Eye (tissue), 1 donor: ENCODE measurements around the gene CMTM2.

Experiments
- DNase-seq: peaks from one replicate; pipeline ENCODE4 v3.0.0-alpha.2; 2015

The CMTM2 gene

DNA sequence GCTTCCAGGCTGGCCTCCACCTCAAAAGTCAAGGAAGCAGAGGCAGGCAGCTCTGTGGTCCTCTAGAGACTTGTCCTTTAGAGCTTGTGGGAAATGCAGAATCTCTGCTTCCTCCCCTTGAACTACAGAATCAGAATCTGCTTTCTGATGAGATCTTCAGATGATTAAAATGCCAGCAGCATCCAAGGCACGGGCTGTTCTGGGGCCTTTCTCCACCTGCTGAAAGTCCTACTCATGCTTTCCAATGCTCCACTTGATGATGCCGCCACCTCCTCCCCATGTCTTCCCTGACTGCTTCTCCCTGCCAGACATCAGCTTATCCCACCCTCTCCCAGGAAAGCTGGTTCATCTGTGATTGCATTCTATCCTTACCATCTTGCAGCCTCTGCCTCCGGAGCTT is 58.5 kb downstream of the CMTM2 start:
- DNase-seq, result no peak
